ENCODE results near the gene JUNB. TPM values are rescaled to one million over a fixed set of nuclear protein-coding genes. Genes with fewer than 3 reads are reported as not detected.
A peak's percentile ranks its signal among the peaks of the same experiment; 100 is the strongest.

The JUNB gene
- polyA plus RNA-seq (2013): 81.3 and 87.5 TPM in 2 replicates

GRCh38 chr19:12791345-12792050, at the start of gene JUNB:
Gene JUNB (plus strand): TSS chr19:12791486. CDS start chr19:12791772, 286 bp downstream.
- Histone ChIP-seq H3K27me3 (ENCODE audit: insufficient read depth, low read length) (no peaks in the 10 kb centered on the region), H2AK5ac (ENCODE audit: low read length) (peak within 1 kb of the TSS; percentile 86), H2AFZ (ENCODE audit: insufficient read depth, low read length, poor library complexity) (peak within 1 kb of the TSS; percentile 41), H3K9ac (ENCODE audit: low read length) (peak within 1 kb of the TSS; percentile 88), H3K79me1 (ENCODE audit: low read length) (peaks cover 55% of the 10 kb centered on the region), H3K4ac (ENCODE audit: low read depth, low read length) (peak within 1 kb of the TSS; percentile 89), H3K27ac (ENCODE audit: low read depth, low read length) (peak within 1 kb of the TSS; percentile 96), H2BK5ac (ENCODE audit: low read depth, low read length, poor library complexity) (peak within 1 kb of the TSS; percentile 90), H4K12ac (ENCODE audit: low read depth, low read length) (peak within 1 kb of the TSS; percentile 49), H3K23ac (ENCODE audit: low read length) (no peak within 1 kb of the TSS), H3K18ac (ENCODE audit: low read length) (peak within 1 kb of the TSS; percentile 87), H3K4me2 (ENCODE audit: low read length) (peak within 1 kb of the TSS; percentile 96), H2BK120ac (ENCODE audit: insufficient read depth, low read length, poor library complexity) (peak within 1 kb of the TSS; percentile 64), H2BK12ac (ENCODE audit: low read length) (peak within 1 kb of the TSS; percentile 69), H3K9me3 (ENCODE audit: insufficient read depth, low read depth, low read length) (peaks cover 2% of the 10 kb centered on the region), H3K79me2 (ENCODE audit: control insufficient read depth, insufficient read depth, low read length, poor library complexity) (peaks cover 26% of the 10 kb centered on the region), H3K4me1 (ENCODE audit: control insufficient read depth in 1 of 2, insufficient read depth in 2 of 2, low read length in 2 of 2) (peaks cover 27 to 29% of the 10 kb centered on the region in 2 experiments), H3K4me3 (ENCODE audit: low read depth, low read length) (peak within 1 kb of the TSS; percentile 97), H3K14ac (ENCODE audit: low read length) (peak within 1 kb of the TSS; percentile 82), H4K91ac (ENCODE audit: low read depth, low read length) (peak within 1 kb of the TSS; percentile 84), H4K8ac (ENCODE audit: low read depth, low read length) (peak within 1 kb of the TSS; percentile 96), H3K36me3 (ENCODE audit: control insufficient read depth in 1 of 2, insufficient read depth in 2 of 2, low read length in 2 of 2) (peaks cover 0 to 2% of the 10 kb centered on the region in 2 experiments)
- peak; percentile 94 to 98 for DNase-seq
- no CpG with 5 or more reads among the region's 73 CpGs for WGBS (ENCODE audit: extremely low coverage, insufficient coverage, insufficient read length)

GRCh38 chr19:12745166-12745897, 46.0 kb upstream of the JUNB start:
- WGBS (ENCODE audit: extremely low coverage, insufficient coverage, insufficient read length): no CpG with 5 or more reads among the region's 22 CpGs

GRCh38 chr19:12748489-12748888, 42.8 kb upstream of the JUNB start:
- no CpG with 5 or more reads among the region's 6 CpGs for WGBS (ENCODE audit: extremely low coverage, insufficient coverage, insufficient read length)
- no peaks in the 10 kb centered on the region for H3K27me3 ChIP-seq (ENCODE audit: insufficient read depth, low read length)
- no peaks in the 10 kb centered on the region for H3K79me1 ChIP-seq (ENCODE audit: low read length)
- peaks cover 31 to 34% of the 10 kb centered on the region in 2 experiments for H3K36me3 ChIP-seq (ENCODE audit: control insufficient read depth in 1 of 2, insufficient read depth in 2 of 2, low read length in 2 of 2)
- no peak overlapping the region for H2BK120ac ChIP-seq (ENCODE audit: insufficient read depth, low read length, poor library complexity)
- H2AFZ ChIP-seq (ENCODE audit: insufficient read depth, low read length, poor library complexity): no peak overlapping the region
- H4K91ac ChIP-seq (ENCODE audit: low read depth, low read length): no peak overlapping the region
- no peak overlapping the region for H2BK12ac ChIP-seq (ENCODE audit: low read length)
- H3K4ac ChIP-seq (ENCODE audit: low read depth, low read length): no peak overlapping the region
- peaks cover 8% of the 10 kb centered on the region for H3K9me3 ChIP-seq (ENCODE audit: insufficient read depth, low read depth, low read length)
- H3K14ac ChIP-seq (ENCODE audit: low read length): no peak overlapping the region
- H2AK5ac ChIP-seq (ENCODE audit: low read length): no peak overlapping the region
- H3K4me2 ChIP-seq (ENCODE audit: low read length): no peak overlapping the region
- H3K9ac ChIP-seq (ENCODE audit: low read length): no peak overlapping the region
- no peak overlapping the region for H3K23ac ChIP-seq (ENCODE audit: low read length)
- H3K27ac ChIP-seq (ENCODE audit: low read depth, low read length): no peak overlapping the region
- no peak overlapping the region for H4K12ac ChIP-seq (ENCODE audit: low read depth, low read length)
- no peaks in the 10 kb centered on the region for H3K79me2 ChIP-seq (ENCODE audit: control insufficient read depth, insufficient read depth, low read length, poor library complexity)
- H4K8ac ChIP-seq (ENCODE audit: low read depth, low read length): no peak overlapping the region
- DNase-seq: no peak
- no peak overlapping the region for H2BK5ac ChIP-seq (ENCODE audit: low read depth, low read length, poor library complexity)
- peaks cover 2 to 7% of the 10 kb centered on the region in 2 experiments for H3K4me1 ChIP-seq (ENCODE audit: control insufficient read depth in 1 of 2, insufficient read depth in 2 of 2, low read length in 2 of 2)
- no peak overlapping the region for H3K18ac ChIP-seq (ENCODE audit: low read length)
- H3K4me3 ChIP-seq (ENCODE audit: low read depth, low read length): no peak overlapping the region

More at GRCh38 chr19:12745166-12745897, 46.0 kb upstream of the JUNB start:
- no peak overlapping the region for H4K91ac ChIP-seq (ENCODE audit: low read depth, low read length)
- no peak overlapping the region for H3K27ac ChIP-seq (ENCODE audit: low read depth, low read length)
- H4K8ac ChIP-seq (ENCODE audit: low read depth, low read length): no peak overlapping the region
- no peak overlapping the region for H3K18ac ChIP-seq (ENCODE audit: low read length)
- no peak overlapping the region for H3K23ac ChIP-seq (ENCODE audit: low read length)
- peaks cover 2 to 7% of the 10 kb centered on the region in 2 experiments for H3K4me1 ChIP-seq (ENCODE audit: control insufficient read depth in 1 of 2, insufficient read depth in 2 of 2, low read length in 2 of 2)
- no peak overlapping the region for H2BK5ac ChIP-seq (ENCODE audit: low read depth, low read length, poor library complexity)
- peaks cover 6% of the 10 kb centered on the region for H3K9me3 ChIP-seq (ENCODE audit: insufficient read depth, low read depth, low read length)
- H2BK120ac ChIP-seq (ENCODE audit: insufficient read depth, low read length, poor library complexity): peak overlapping the region; percentile 35
- H3K9ac ChIP-seq (ENCODE audit: low read length): peak overlapping the region; percentile 24
- DNase-seq: peak in 1 of 2 donors; percentile 35
- no peak overlapping the region for H3K4me3 ChIP-seq (ENCODE audit: low read depth, low read length)
- no peak overlapping the region for H2AFZ ChIP-seq (ENCODE audit: insufficient read depth, low read length, poor library complexity)
- H3K27me3 ChIP-seq (ENCODE audit: insufficient read depth, low read length): no peaks in the 10 kb centered on the region
- no peak overlapping the region for H3K4me2 ChIP-seq (ENCODE audit: low read length)
- H2AK5ac ChIP-seq (ENCODE audit: low read length): no peak overlapping the region
- H3K14ac ChIP-seq (ENCODE audit: low read length): no peak overlapping the region
- H3K79me1 ChIP-seq (ENCODE audit: low read length): no peaks in the 10 kb centered on the region
- no peak overlapping the region for H2BK12ac ChIP-seq (ENCODE audit: low read length)
- peaks cover 39 to 47% of the 10 kb centered on the region in 2 experiments for H3K36me3 ChIP-seq (ENCODE audit: control insufficient read depth in 1 of 2, insufficient read depth in 2 of 2, low read length in 2 of 2)
- H3K4ac ChIP-seq (ENCODE audit: low read depth, low read length): no peak overlapping the region
- H3K79me2 ChIP-seq (ENCODE audit: control insufficient read depth, insufficient read depth, low read length, poor library complexity): no peaks in the 10 kb centered on the region
- no peak overlapping the region for H4K12ac ChIP-seq (ENCODE audit: low read depth, low read length)

- no peak overlapping the region for H2BK12ac ChIP-seq (ENCODE audit: low read length)
- peaks cover 10% of the 10 kb centered on the region for H3K9me3 ChIP-seq (ENCODE audit: insufficient read depth, low read depth, low read length)
- peaks cover 2 to 3% of the 10 kb centered on the region in 2 experiments for H3K4me1 ChIP-seq (ENCODE audit: control insufficient read depth in 1 of 2, insufficient read depth in 2 of 2, low read length in 2 of 2)
- no CpG with 5 or more reads among the region's 24 CpGs for WGBS (ENCODE audit: extremely low coverage, insufficient coverage, insufficient read length)
- no peak overlapping the region for H3K14ac ChIP-seq (ENCODE audit: low read length)
- peaks cover 26 to 28% of the 10 kb centered on the region in 2 experiments for H3K36me3 ChIP-seq (ENCODE audit: control insufficient read depth in 1 of 2, insufficient read depth in 2 of 2, low read length in 2 of 2)
- no peak overlapping the region for H3K4me2 ChIP-seq (ENCODE audit: low read length)
- no peak overlapping the region for H2BK5ac ChIP-seq (ENCODE audit: low read depth, low read length, poor library complexity)
- H4K8ac ChIP-seq (ENCODE audit: low read depth, low read length): no peak overlapping the region
- no peaks in the 10 kb centered on the region for H3K27me3 ChIP-seq (ENCODE audit: insufficient read depth, low read length)
- H3K9ac ChIP-seq (ENCODE audit: low read length): no peak overlapping the region
- no peak overlapping the region for H3K27ac ChIP-seq (ENCODE audit: low read depth, low read length)
- H3K4me3 ChIP-seq (ENCODE audit: low read depth, low read length): no peak overlapping the region
- no peak overlapping the region for H3K23ac ChIP-seq (ENCODE audit: low read length)
- peak; percentile 93 to 95 for DNase-seq
- H4K91ac ChIP-seq (ENCODE audit: low read depth, low read length): no peak overlapping the region
- H3K79me2 ChIP-seq (ENCODE audit: control insufficient read depth, insufficient read depth, low read length, poor library complexity): no peaks in the 10 kb centered on the region
- no peak overlapping the region for H3K18ac ChIP-seq (ENCODE audit: low read length)
- H2AFZ ChIP-seq (ENCODE audit: insufficient read depth, low read length, poor library complexity): no peak overlapping the region
- H4K12ac ChIP-seq (ENCODE audit: low read depth, low read length): no peak overlapping the region
- H3K4ac ChIP-seq (ENCODE audit: low read depth, low read length): no peak overlapping the region
- no peak overlapping the region for H2BK120ac ChIP-seq (ENCODE audit: insufficient read depth, low read length, poor library complexity)
- no peak overlapping the region for H2AK5ac ChIP-seq (ENCODE audit: low read length)
- no peaks in the 10 kb centered on the region for H3K79me1 ChIP-seq (ENCODE audit: low read length)
Observed at GRCh38 chr19:12749938-12750521, 41.3 kb upstream of the JUNB start.

Measured in trophoblast cell (in vitro differentiated cells and primary cell).